HL-60 (cell line): Measurements from ENCODE around the gene TGFBR1.

Experiments
- DNase-seq, 2 experiments: peaks; one replicate each; pipeline ENCODE4 v3.0.0-alpha.2; 2010 to 2020; ENCODE audit warnings: low read depth in 1 of 2, low spot score in 1 of 2
- H3K27ac ChIP-seq: fragments of 250-450 bp; sonication (Bioruptor Pico); replicated peaks from 2 replicates; pipeline ENCODE4 v1.5.1; 2020; ENCODE audit warnings: mild to moderate bottlenecking, moderate library complexity
- H3K27me3 ChIP-seq: fragments of 250-450 bp; sonication (Bioruptor Pico); 2 replicates; pipeline ENCODE4 v1.5.1; 2021; ENCODE audit warnings: mild to moderate bottlenecking, moderate library complexity; ENCODE audit not compliant: insufficient read depth, poor library complexity, severe bottlenecking
- H3K4me3 ChIP-seq: replicated peaks from 2 replicates; pipeline ENCODE4 v1.5.1; 2011; ENCODE audit warnings: mild to moderate bottlenecking, control low read depth, low read length; ENCODE audit not compliant: insufficient read depth
- CTCF ChIP-seq: IDR thresholded peaks from one replicate; pipeline ENCODE4 v1.5.1; 2011; ENCODE audit warnings: low read length, control low read depth, inconsistent platforms; ENCODE audit not compliant: insufficient read depth
- GABPA ChIP-seq: IDR thresholded peaks from 2 replicates; pipeline ENCODE4 v1.6.1; 2012; ENCODE audit warnings: low read depth
- POLR2AphosphoS5 ChIP-seq: IDR thresholded peaks from 2 replicates; pipeline ENCODE4 v1.6.1; 2012; ENCODE audit warnings: low read depth
- REST ChIP-seq: IDR thresholded peaks from 2 replicates; pipeline ENCODE4 v1.6.1; 2012; ENCODE audit warnings: low read depth; ENCODE audit not compliant: insufficient replicate concordance
- SPI1 ChIP-seq: IDR thresholded peaks from 2 replicates; pipeline ENCODE4 v1.6.1; 2012; ENCODE audit warnings: low read depth, mild to moderate bottlenecking, borderline replicate concordance

Gene TGFBR1

GRCh38 chr9:99171225-99172123 is 66.6 kb downstream of the TGFBR1 start:
- DNase-seq, result no peak
- H3K4me3 ChIP-seq, result no peak overlapping the region
- no peaks in the 10 kb centered on the region for H3K27me3 ChIP-seq
- TF ChIP-seq REST (no peak), POLR2AphosphoS5 (no peak), GABPA (no peak), CTCF (no peak), SPI1 (no peak)
- H3K27ac ChIP-seq, result no peak overlapping the region

- H3K4me3 ChIP-seq, result no peak overlapping the region
- TF ChIP-seq GABPA (no peak), POLR2AphosphoS5 (no peak), REST (no peak), SPI1 (no peak), CTCF (no peak)
- DNase-seq, result no peak
These were observed 67.5 kb downstream of the TGFBR1 start for GRCh38 chr9:99172124-99173091.

GRCh38 chr9:99173570-99174504 is 68.9 kb downstream of the TGFBR1 start:
- Histone ChIP-seq H3K27ac (no peak overlapping the region), H3K4me3 (no peak overlapping the region), H3K27me3 (no peaks in the 10 kb centered on the region)
- DNase-seq, result no peak
- TF ChIP-seq GABPA (no peak), CTCF (no peak), POLR2AphosphoS5 (no peak), SPI1 (no peak), REST (no peak)

More at GRCh38 chr9:99172124-99173091, 67.5 kb downstream of the TGFBR1 start:
- Histone ChIP-seq H3K27ac (no peak overlapping the region), H3K27me3 (no peaks in the 10 kb centered on the region)
